Uterus (tissue), 2 donors: Measurements from ENCODE around the gene AIG1.

Experiments used
- CTCF ChIP-seq, 4 experiments: fragments of 200-600 bp in 2 of 4; fragments of 450-650 bp in 2 of 4; sonication (generic) in 2 of 4; IDR thresholded peaks; one replicate each; pipeline ENCODE4 v1.5.1; 2016 to 2019; ENCODE audit warnings: antibody characterized with exemption in 4 of 4, mild to moderate bottlenecking in 2 of 4, moderate library complexity in 1 of 4
- POLR2A ChIP-seq, 2 donors: fragments of 450-650 bp; IDR thresholded peaks; one replicate each; pipeline ENCODE4 v1.6.1; 2016; ENCODE audit warnings: antibody characterized with exemption in 2 of 2, mild to moderate bottlenecking in 1 of 2, moderate library complexity in 1 of 2

- TF ChIP-seq CTCF (IDR thresholded peaks at IDR 0.05), result no peak
- TF ChIP-seq POLR2A (IDR thresholded peaks at IDR 0.05), result no peak
Observed at GRCh38 chr6:143015300-143015706, 45.4 kb upstream of the AIG1 start.
